Left cardiac atrium (tissue), 4 donors: ENCODE measurements around the gene HOXC6. TPM values are rescaled to one million over a fixed set of nuclear protein-coding genes. Genes with fewer than 3 reads are reported as not detected.

Experiments
- ATAC-seq, 2 donors: fragments of 200-7000 bp; cut with Tn5 transposase; one replicate each; pipeline ENCODE4 v1.9.1; 2020; ENCODE audit warnings: mild to moderate bottlenecking in 2 of 2, moderate library complexity in 2 of 2
- DNase-seq: peaks from one replicate; pipeline ENCODE4 v3.0.0-alpha.2; 2020
- intact Hi-C, 2 donors: fragments of 100-400 bp; cut with DNase I; formaldehyde crosslinking; loops; one replicate each; pipeline versions ENCODE4 v1.14.1 to v1.15.1; 2022 to 2023
- total RNA-seq, 2 donors: library from RNA; stranded (reverse); fragmentation: NEBNext Ultra II Directional; extraction: Animal tissue kit (Norgen Biotek cat#: 25700); gene quantifications; one replicate each; pipeline ENCODE4 v1.2.1, GENCODE V29; 2021
- donor health status: DM: no; HTN: yes; CAD: no.
- donor health status: DM: no; HTN: yes; CAD: no; lungs with severe emphysema.
- donor health status: DM: yes; HTN: yes; CAD: no.
- donor health status: Dilated cardiomyopathy.

HOXC6 gene
- total RNA-seq, 2 donors from 2014 or later = 0.50 TPM; not detected in 1

DNA sequence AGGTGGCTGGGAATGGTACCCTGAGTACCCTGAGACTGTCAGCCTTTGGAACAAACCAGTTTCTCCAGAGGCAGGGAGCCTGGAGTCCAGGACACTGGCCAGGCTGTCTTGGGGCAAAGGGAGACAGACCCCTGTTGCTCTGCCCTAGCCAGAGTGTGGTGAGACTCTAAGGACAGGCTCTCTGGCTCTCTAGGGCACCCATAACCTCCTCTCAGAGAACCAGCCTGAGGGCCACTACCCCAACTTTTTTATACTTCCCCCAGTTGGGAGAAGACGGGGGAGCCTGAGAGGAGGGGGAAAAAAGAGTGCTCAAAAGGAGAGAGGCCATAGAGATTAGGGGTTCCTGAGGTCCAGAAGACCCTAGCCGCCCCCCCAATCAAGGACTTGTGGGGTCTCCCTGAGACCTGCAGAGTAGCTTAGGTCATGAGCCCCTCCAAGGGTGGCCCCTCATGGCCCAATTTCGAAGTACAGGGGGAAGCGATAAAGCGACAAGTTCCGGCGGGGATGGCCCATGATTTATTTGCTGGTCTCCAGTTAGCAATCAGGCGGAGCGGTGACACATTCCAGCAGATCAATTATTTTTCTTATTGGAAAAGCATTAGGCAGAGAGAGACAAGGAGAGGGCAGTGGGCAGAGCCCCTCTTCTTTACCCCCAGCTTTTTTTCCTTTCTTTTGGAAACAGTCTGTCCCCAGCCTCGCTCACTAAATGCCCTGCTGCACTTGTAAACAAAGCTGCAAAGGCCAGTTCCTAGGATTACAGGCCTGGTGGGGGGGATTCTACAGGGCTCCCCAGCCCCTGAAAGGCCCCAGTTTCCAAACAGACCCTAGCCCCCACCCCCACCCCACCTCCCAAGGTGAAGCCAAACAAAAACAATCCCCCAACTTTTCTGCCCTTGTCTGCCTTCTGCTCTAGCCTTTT lies 17.9 kb upstream of the HOXC6 start:
- intact Hi-C loops = no loop called here
- no peak for DNase-seq
- ATAC-seq = no peak

DNA sequence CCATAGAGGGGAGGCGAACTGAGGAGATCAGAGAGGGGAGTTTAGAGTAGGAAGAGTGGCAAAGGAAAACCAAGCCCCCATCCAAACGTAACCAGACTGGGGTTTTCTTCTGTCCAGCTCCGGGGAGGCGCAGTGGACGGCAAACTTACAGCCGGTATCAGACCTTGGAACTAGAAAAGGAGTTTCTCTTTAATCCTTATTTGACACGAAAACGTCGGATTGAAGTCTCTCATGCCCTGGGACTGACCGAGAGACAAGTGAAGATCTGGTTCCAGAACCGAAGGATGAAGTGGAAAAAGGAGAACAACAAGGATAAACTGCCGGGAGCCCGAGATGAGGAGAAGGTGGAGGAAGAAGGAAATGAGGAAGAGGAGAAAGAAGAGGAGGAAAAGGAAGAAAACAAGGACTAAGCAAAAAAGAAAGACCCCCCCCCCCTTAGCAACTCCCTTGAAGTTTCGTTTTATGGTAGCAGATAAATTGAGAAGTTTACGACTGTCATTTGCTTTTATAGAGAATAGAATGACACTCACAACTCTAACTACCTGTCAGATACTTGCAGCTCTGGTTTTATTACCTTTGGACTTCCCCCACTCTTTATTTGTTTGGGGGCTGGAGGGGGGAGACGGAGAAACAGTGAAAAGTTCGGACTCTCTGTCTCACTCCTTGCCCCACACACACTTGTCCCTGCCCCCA lies 17.1 kb upstream of the HOXC6 start:
- intact Hi-C loops = no loop called here
- no peak for ATAC-seq
- no peak for DNase-seq

DNA sequence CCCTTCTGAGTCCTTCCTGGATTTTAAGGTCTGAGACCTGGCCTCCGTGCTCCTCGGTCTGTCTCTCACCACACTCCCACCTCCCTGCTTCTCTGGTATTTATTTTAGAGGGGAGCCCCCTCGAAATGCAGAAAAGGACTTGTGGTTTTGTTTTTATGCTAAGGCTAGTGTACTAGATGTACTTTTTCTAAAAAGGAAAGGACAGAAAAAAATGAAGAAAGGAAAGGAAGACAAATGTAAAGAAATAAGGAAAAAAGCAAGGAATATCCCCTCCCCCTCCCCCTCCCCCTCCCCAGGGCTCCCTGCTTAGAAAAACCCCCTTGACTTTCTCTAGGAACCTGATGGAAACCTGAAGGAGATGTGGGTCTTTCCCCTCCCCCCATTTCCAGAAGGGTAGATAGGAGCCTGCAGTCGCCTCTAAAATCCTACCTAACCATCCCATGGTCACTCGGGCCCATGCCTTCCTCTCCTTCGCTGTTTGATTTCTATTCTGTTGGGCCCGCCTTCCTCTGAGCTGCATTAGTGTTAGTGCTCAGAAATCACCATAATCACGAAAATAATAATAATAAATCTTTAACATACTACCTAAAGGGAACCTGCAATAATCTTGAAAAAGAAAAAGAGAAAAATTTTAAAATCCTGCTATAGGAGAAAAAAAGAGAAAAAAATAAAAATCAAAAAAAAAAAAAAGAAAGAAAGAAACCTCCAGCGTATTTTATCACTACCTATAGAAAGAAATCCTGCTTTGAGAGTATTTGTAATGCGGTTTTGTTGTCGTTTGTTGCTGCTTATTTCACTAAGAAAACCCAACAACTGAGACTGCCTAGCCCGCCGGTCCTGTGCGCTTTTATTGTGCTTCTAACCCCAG lies 16.3 kb upstream of the HOXC6 start:
- ATAC-seq = no peak
- no peak for DNase-seq
- intact Hi-C loops = no loop called here

DNA sequence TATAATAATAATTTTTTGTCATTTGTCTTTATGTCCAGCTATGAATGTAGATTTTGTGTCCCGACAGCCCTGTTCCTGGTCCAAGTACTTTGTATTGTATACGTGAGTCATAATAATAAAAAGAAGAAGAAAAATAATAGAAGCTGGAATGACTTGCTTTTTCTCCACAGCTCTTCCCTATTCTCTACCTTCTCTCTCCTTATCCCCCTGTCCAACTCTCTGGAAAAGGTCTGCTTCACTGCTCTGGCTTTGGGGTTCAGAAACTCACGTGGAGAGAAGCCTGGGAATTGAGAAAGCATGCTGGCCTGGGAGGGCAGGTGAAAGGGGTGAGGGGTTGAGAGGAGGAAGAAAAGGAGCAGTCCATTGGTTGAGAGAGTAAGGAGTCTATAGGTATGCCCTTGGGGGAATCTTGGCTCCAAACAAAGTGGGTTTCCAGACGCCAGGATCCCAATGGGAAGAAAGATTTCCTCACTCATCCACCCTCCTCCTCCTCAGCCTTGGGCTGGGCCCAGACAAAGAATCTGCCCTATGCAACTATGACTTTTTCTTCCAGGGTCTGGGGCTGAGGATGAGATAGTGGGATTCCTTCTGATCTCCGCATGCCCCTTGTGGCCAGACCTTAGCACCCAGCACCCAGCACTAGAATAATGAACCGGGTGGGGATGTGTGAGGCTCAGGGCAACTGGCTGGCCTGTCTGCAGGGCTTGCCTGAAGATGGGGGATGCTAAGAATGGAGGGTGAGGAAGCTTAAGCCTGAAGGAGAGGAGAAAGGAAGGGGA lies 15.4 kb upstream of the HOXC6 start:
- intact Hi-C loops = no loop called here
- ATAC-seq (no peak), DNase-seq (no peak)

DNA sequence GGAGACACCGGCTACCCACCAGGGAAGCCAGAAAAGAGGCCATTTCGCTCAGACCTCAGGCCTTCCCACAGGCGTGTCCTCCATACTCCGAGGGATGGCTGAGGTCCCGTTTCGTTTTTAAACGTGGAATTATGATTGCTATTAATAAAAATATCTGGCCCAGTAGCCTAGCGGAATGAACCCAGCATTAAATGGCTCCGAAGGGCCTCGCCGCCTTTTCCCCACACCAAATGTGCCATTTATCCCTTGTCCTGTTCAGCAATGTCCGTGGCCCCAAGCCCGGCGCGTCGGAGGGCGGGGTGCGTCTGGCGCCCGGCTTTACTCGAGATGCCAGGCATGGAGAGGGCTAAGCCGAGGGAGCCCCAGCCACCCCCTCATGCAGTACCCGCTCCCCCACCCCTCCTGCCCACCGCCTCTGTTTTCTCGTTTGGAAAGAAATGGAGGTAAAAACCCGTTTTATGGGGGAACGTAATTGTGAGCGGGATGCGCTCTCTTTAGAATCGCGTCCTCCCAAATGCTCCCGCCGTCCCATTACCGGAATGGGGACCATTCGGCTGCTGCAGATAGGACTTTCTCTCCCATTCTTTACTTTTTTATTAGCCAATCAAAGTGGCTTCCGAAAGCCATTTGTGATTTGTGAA lies 13.7 kb upstream of the HOXC6 start:
- DNase-seq = no peak
- no peak for ATAC-seq
- intact Hi-C loops = no loop called here

DNA sequence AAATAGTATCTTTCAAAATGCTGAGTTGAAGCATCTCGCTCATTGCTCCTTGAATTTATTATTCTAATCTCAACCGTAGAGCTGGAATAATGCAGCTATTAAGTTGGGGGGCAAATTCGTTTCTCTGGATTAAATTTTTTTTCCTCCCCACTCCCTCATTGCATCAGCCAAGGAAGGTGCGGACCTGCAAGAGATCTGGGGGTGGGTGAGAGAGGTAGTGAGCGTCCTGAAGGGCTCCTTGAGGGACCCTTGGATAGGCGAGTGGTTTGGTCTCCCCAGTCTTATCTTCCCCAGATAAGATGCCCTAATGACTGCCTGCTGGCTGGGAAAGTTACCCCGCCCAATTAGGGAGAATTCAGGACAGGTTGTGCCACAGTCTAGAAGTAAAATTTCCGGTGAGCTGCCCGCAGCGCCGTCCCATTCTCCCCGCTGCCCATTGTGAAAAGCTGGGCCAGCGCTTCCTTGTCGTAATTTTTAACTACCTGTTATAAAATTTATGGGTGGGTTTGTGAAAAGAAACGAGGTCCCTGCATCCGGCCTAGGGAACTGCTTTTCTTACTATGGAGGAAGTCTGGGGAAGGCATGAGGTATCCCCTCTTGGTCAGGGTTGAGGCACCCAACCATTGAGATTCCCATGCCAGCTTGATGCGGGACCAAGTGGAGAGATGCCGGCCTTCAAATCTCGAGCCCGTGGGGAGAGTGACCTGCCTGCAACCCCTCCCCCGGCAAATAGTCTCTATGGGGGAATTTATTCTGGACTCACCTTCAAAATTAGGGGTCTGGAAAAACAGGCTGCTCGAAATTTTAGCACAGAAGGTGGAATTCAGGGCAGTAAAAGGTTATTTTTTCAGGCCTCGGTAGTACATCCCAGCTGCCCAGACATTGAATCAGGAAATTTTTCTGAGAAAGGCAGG lies 13.0 kb upstream of the HOXC6 start:
- ATAC-seq (no peak), DNase-seq (no peak)
- intact Hi-C loops = no loop called here

DNA sequence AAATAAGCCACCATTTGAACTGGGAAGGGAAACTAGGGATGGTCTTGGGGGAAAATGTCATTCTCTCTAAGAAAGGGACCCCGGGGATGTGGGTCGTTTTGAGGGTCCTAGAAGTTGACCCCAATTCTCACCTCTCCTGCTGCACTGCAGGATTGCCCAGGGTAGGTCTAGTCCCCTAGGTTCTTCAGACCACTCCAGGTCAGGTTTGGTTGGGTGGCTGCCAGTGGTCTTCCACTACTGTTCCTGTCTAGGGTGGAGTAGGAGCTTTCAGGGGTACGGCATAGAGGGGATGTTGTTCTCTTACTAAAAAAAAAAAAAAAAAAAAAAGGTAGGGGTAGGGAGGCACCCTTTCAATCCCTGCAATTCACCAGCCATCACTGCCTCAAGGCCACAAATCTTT lies 12.2 kb upstream of the HOXC6 start:
- intact Hi-C loops = no loop called here
- DNase-seq (no peak), ATAC-seq (no peak)

DNA sequence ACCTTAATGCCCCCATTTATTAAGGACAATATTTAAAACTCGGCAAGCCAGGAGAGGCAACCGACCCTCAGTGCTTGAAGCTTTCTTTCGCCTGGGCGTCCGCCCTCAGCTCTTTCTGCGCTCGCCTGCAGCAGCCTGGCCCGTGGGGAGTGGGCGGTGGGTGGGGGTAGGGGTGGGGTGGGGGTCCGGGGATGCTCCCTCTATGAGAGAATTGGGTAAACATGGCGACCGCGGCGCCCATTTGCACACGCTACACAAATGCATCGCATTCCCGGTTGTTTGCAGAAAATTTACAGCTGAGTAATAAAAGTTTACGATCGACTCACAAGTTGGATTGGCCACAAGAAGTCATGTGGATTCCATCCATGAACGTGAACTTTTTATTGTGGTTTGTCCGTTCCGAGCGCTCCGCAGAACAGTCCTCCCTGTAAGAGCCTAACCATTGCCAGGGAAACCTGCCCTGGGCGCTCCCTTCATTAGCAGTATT lies 11.7 kb upstream of the HOXC6 start:
- intact Hi-C loops = no loop called here
- no peak for DNase-seq
- no peak for ATAC-seq

DNA sequence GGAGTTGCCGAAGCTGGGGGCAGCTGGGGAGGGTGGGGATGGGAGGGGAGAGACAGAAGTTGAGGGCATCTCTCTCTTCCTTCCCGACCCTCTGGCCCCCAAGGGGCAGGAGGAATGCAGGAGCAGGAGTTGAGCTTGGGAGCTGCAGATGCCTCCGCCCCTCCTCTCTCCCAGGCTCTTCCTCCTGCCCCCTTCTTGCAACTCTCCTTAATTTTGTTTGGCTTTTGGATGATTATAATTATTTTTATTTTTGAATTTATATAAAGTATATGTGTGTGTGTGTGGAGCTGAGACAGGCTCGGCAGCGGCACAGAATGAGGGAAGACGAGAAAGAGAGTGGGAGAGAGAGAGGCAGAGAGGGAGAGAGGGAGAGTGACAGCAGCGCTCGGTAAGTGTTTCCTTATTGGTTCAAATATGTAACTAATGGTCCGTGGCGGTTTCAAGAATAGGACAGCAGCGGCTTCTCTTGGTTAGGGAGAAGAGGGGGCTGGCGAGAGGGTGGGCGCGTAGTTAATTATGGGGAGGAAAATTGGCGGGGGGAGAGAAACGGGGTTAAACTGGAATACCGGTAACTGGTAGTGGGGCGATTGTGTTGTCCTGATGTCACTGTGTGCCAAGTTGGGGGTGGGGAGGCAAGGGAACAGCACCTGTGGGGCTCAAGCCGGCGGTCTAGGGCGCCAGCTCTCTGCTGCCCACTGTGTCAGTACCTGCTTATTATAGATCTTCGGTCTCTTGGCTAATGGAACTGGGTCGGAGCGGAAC lies 11.0 kb upstream of the HOXC6 start:
- DNase-seq (no peak), ATAC-seq (peak; percentile 40 to 42)
- intact Hi-C loops = no loop called here

DNA sequence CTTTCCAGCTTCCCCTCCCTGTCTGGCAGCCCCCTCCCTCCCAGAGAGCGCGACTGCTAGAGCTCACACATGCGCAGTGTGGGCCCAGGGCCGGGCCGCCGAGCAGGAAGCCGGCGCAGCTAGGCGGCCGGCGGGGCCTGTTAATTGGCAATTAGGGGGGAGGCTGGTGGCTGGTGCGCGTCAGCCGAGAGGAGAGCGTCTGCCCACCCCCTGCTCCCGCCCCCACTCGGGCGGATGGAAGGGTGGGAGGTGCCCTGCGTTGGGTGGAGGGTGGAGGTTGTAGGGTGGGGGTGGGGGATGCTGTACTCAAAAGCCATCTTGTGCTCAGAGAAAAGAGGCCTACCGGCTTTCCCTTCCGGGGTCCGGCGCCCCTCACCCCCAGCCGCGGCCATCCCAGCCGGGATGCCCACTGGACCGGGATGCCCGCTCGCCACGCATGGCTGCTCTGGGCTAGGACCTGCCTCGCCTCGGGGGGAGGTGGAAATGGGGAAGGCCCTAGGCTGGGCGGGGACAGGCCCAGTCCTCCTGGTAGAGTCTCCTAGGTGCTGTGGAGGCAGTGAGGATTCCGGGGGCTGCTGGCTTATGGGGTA lies 10.3 kb upstream of the HOXC6 start:
- intact Hi-C loops = no loop called here
- DNase-seq = peak; percentile 75
- peak; percentile 90 to 93 for ATAC-seq

DNA sequence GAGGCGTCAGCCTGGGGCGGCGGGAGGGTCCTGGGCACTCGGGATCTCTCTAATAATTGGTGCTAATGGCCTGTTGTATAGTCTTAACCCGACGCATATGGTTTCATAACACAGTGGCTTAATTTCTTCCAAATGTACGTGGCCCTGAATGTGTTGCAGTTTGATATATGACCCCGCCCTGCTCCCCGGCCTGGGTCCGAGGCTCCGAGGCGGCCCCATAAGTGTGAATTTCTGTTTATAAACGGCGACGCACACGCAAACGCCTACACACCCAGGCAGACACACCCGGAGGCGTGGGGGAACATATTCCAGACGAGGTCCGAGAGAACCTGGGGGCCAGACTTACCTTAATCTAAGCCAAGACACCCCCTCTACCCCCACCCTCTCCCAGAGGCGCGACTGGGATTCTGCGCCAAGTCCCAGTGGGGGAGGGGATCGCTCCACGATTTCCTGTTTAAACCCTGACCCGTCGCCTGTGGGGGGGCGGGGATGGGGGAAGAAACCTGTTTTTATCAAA lies 9.7 kb upstream of the HOXC6 start:
- intact Hi-C loops = no loop called here
- DNase-seq = no peak
- no peak for ATAC-seq

DNA sequence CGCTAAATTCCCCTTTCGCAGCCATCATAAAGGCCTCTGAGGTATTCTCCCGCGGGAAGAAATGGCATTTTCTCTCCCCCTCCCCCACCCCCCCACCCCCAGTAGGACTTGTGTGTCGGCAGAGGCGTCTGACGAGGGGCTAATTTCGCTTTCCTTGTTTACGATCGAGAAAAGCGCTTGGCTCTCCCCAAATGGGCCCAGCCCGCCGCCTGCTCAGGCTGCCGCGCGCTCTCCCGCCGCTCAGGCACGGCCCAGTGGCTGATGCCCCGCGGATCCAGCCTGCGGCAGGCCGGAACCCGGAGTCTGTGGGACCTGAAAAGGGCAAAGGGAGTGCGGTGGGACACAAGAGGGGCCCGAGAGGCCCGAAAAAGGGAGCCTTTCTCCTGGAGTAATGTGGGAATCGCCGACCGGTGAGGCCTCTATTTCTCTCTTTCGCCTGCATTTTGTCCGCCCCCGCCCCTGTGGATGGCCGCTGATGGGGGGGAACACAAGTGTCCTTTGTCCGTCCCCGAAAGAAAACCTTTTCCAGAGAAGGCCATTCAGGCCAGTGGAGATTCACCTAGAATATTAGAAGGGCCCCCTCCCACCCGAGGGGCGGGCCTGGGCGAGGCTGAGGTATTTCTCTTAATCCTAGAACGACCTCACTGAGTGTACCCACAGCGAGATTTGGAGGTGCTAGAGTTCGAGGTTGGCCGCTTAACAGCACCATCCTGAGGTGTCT lies 9.0 kb upstream of the HOXC6 start:
- ATAC-seq (no peak), DNase-seq (no peak)
- intact Hi-C loops = no loop called here

DNA sequence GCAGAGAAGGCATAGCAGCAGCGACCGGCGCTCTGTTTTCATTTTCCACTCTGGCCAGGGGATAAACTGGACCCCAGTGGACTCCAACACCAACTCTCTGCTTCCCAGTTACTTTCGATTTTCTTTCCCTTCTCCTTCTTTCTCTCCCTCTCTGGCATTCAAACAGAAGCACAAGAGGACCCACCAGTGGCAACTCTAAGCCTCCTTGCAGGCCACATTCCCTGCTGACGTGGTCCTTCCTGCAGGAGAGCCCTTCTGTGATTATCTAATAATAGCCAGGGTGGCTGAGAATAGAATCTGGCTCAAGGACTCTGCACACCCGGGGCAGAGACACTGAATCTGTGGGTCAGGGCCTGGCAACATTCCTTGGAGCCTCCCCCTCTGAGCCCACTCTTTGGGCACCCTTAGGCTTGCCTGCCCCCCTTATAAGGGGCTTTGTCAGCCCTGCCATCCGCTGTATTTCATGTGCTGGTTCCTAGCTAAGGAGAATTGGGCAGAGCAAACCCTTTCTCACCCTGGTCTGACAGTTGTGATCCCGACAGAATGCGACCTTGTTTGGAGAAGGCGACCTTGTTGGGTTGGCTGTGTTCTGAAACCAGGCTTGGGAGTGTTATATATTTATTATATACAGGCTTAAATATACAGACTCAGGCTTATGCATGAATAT lies 8.2 kb upstream of the HOXC6 start:
- ATAC-seq (peak; percentile 44 to 55), DNase-seq (no peak)

DNA sequence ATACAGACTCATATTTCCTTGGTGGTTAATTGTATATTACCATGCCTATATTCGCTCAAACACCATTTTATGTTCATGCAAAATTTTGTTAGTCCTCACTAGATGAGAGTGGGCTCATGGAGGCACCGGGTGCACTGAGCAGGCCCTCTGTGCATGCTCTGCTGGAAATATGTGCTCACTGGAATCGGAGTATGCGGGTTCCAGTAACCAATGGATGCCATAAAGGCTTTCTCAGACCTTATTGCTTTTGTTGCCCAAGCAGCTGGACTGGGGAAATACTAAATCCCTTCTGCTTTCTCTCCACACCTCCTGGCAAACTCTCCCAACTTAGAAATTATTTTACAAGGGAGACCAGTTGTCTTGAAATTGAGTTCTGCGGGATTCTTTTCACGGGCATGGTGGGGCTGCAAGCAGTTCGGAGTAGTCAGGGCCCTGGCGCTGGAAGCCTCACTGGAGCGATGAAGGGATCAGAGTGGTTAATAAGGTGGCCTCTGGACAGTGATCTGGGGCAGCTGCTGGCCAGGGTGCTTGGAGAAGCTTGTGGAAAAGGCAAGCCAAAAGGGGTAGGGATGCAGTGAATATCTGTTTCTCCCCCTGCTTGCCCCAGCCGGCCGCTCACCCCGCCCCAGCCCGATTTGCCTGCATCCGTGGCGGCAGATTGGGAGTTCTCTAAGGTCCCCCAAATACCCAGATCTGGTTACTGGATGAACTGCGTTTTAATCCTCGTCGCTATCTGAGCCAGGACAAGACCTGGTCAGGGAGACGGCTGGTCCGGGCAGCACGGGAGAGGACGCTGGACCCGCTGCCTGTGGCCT lies 7.4 kb upstream of the HOXC6 start:
- intact Hi-C loops = no loop called here
- no peak for DNase-seq
- no peak for ATAC-seq

More for the DNA sequence above, 8.2 kb upstream of the HOXC6 start:
- intact Hi-C loops = no loop called here
